Eye (tissue), 1 donor: ENCODE measurements around the gene NDUFV2.
"Not testable (repeated sequence)": the region's sequence is repeated elsewhere in the genome, so short reads cannot be mapped to it uniquely, and the experiment has no call there.

ENCODE experiments used
- DNase-seq: peaks from one replicate; pipeline ENCODE4 v3.0.0-alpha.2; 2015

NDUFV2 gene

GRCh38 chr18:9102508-9103375 lies at the start of gene NDUFV2:
Gene NDUFV2 (plus strand): TSS chr18:9102699. CDS start chr18:9102744, 45 bp downstream.
- DNase-seq = peak; percentile 98

GRCh38 chr18:9053814-9054213 lies 48.7 kb upstream of the NDUFV2 start:
- no peak for DNase-seq

GRCh38 chr18:9055185-9055584 lies 47.3 kb upstream of the NDUFV2 start:
- no peak for DNase-seq

- no peak for DNase-seq
These were observed 46.9 kb upstream of the NDUFV2 start for GRCh38 chr18:9055626-9056025.

GRCh38 chr18:9057646-9058045 lies 44.9 kb upstream of the NDUFV2 start:
- no peak for DNase-seq

- DNase-seq = peak; percentile 11
These were observed 44.1 kb upstream of the NDUFV2 start for GRCh38 chr18:9058406-9058805.

- no peak for DNase-seq
These were observed 40.1 kb upstream of the NDUFV2 start for GRCh38 chr18:9062418-9062751.

- DNase-seq = no peak
These were observed 36.6 kb upstream of the NDUFV2 start for GRCh38 chr18:9065864-9066263.

GRCh38 chr18:9066358-9066757 lies 36.1 kb upstream of the NDUFV2 start:
- DNase-seq = no peak

GRCh38 chr18:9066817-9067306 lies 35.6 kb upstream of the NDUFV2 start:
- no peak for DNase-seq

- no peak for DNase-seq
These were observed 34.7 kb upstream of the NDUFV2 start for GRCh38 chr18:9067823-9068222.

- no peak for DNase-seq
These were observed 34.2 kb upstream of the NDUFV2 start for GRCh38 chr18:9068346-9068745.

- DNase-seq = no peak
These were observed 32.9 kb upstream of the NDUFV2 start for GRCh38 chr18:9069601-9070000.

- no peak for DNase-seq
These were observed 32.3 kb upstream of the NDUFV2 start for GRCh38 chr18:9070212-9070611.

- DNase-seq = peak; percentile 39
These were observed 22.5 kb upstream of the NDUFV2 start for GRCh38 chr18:9079818-9080528.

GRCh38 chr18:9081940-9082339 lies 20.6 kb upstream of the NDUFV2 start:
- no peak for DNase-seq

- DNase-seq = no peak
These were observed 19.6 kb upstream of the NDUFV2 start for GRCh38 chr18:9082711-9083510.

- no peak for DNase-seq
These were observed 16.5 kb upstream of the NDUFV2 start for GRCh38 chr18:9086015-9086414.

- no peak for DNase-seq
These were observed 15.9 kb upstream of the NDUFV2 start for GRCh38 chr18:9086624-9087023.

GRCh38 chr18:9087144-9087543 lies 15.4 kb upstream of the NDUFV2 start:
- no peak for DNase-seq

GRCh38 chr18:9088252-9088651 lies 14.2 kb upstream of the NDUFV2 start:
- DNase-seq = no peak

- DNase-seq = not testable (repeated sequence)
These were observed 13.8 kb upstream of the NDUFV2 start for GRCh38 chr18:9088727-9089126.

GRCh38 chr18:9090578-9090977 lies 11.9 kb upstream of the NDUFV2 start:
- DNase-seq = no peak
